ENCODE results near the gene MYH9.

DNA sequence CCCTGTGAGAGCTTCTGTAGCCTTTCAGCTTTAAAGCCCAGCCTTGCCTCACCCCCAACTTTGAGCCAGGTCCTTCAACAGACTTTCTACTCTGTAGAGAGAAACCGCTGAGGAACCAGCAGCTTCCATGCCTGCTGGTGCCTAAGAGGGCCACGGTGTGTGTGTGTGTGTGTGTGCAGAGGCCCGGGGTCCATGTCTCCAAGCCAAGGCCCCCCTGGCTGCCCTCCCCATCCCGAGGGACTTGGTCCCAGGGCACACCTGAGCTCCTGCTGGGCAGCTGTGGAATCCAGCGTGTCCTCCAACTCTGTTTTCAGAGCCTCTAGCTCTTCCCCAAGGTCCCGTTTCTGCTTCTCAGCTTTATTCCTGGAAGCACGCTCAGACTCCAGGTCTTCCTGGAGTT, 92.5 kb downstream of the MYH9 start:
- TF ChIP-seq CTCF (IDR thresholded peaks at IDR 0.05): no peak
- no peak for TF ChIP-seq EP300 (IDR thresholded peaks at IDR 0.05)
- TF ChIP-seq POLR2A (IDR thresholded peaks at IDR 0.05): no peak
